Type B pancreatic cell (in vitro differentiated cells): ENCODE results near the gene UNC45A. TPM values are rescaled to one million over a fixed set of nuclear protein-coding genes. Genes with fewer than 3 reads are reported as not detected.

ENCODE experiments used
- DNase-seq: peaks from one replicate; pipeline ENCODE4 v3.0.0; 2021; ENCODE audit warnings: mixed read lengths; ENCODE audit not compliant: unreplicated experiment; ENCODE audit errors: extremely low spot score
- H3K27ac Mint-ChIP-seq: 2 replicates; pipeline ENCODE4 v1.8.0; 2021; ENCODE audit warnings: mild to moderate bottlenecking, mixed read lengths
- H3K27me3 Mint-ChIP-seq: 2 replicates; pipeline ENCODE4 v1.8.0; 2021; ENCODE audit warnings: mixed read lengths
- H3K36me3 Mint-ChIP-seq: 2 replicates; pipeline ENCODE4 v1.8.0; 2021; ENCODE audit warnings: mixed read lengths
- H3K4me1 Mint-ChIP-seq: one replicate; pipeline ENCODE4 v1.8.0; 2021; ENCODE audit warnings: mixed read lengths; ENCODE audit not compliant: unreplicated experiment
- H3K4me3 Mint-ChIP-seq: 2 replicates; pipeline ENCODE4 v1.8.0; 2021; ENCODE audit warnings: mild to moderate bottlenecking, mixed read lengths
- H3K9me3 Mint-ChIP-seq: 2 replicates; pipeline ENCODE4 v1.8.0; 2021; ENCODE audit warnings: mixed read lengths
- total RNA-seq: library from RNA; stranded (reverse); gene quantifications from 2 replicates; pipeline ENCODE4 v1.2.1, GENCODE V29; 2021; ENCODE audit warnings: low replicate concordance
- TF ChIP-seq, protein P1 (sequence below): fragments of 200-600 bp; sonication (generic); conservative IDR thresholded peaks from 2 replicates; pipeline ENCODE4 v1.5.0; 2021; ENCODE audit warnings: antibody characterized with exemption, mild to moderate bottlenecking

UNC45A gene
- total RNA-seq, 1 donor from 2014 or later = 78.9 TPM

DNA sequence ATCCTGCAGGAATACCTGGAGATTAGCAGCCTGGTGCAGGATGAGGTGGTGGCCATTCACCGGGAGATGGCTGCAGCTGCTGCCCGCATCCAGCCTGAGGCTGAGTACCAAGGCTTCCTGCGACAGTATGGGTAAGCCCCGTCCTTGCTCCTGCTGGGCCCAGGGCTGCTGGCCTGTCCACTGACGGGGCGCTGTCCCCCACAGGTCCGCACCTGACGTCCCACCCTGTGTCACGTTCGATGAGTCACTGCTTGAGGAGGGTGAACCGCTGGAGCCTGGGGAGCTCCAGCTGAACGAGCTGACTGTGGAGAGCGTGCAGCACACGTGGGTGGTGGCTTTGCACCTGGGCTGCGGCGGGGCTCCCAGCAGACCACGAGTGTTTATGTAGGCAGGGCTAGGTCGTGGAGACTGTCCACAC, 45.8 kb upstream of the UNC45A start:
- Mint-ChIP-seq H3K36me3 (no peaks in the 10 kb centered on the region), H3K27ac (no peak overlapping the region), H3K4me3 (no peak overlapping the region), H3K4me1 (peaks cover 6% of the 10 kb centered on the region), H3K27me3 (no peaks in the 10 kb centered on the region), H3K9me3 (no peaks in the 10 kb centered on the region)
- DNase-seq = no peak
- TF ChIP-seq, protein P1, sequence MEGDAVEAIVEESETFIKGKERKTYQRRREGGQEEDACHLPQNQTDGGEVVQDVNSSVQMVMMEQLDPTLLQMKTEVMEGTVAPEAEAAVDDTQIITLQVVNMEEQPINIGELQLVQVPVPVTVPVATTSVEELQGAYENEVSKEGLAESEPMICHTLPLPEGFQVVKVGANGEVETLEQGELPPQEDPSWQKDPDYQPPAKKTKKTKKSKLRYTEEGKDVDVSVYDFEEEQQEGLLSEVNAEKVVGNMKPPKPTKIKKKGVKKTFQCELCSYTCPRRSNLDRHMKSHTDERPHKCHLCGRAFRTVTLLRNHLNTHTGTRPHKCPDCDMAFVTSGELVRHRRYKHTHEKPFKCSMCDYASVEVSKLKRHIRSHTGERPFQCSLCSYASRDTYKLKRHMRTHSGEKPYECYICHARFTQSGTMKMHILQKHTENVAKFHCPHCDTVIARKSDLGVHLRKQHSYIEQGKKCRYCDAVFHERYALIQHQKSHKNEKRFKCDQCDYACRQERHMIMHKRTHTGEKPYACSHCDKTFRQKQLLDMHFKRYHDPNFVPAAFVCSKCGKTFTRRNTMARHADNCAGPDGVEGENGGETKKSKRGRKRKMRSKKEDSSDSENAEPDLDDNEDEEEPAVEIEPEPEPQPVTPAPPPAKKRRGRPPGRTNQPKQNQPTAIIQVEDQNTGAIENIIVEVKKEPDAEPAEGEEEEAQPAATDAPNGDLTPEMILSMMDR = no peak

DNA sequence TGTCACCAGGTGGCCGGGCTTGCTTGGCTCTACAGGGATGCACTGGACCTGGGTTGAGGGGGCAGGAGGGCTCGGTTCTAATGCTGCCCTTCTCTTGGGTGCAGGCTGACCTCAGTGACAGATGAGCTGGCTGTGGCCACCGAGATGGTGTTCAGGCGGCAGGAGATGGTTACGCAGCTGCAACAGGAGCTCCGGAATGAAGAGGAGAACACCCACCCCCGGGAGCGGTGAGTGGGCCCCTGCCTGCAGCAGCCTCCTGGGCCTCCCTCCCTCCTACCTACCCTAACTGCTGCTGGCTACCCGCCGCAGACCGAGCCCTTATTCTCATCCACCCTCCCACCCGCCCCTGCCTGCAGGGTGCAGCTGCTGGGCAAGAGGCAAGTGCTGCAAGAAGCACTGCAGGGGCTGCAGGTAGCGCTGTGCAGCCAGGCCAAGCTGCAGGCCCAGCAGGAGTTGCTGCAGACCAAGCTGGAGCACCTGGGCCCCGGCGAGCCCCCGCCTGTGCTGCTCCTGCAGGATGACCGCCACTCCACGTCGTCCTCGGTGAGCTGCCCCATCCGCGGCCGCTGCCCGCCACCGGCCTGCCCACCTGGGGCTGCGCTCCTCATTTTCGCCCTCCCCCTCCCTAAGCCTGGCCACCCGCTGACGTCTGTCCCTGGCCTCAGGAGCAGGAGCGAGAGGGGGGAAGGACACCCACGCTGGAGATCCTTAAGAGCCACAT, 45.2 kb upstream of the UNC45A start:
- DNase-seq = no peak
- Mint-ChIP-seq H3K27ac (no peak overlapping the region), H3K27me3 (no peaks in the 10 kb centered on the region), H3K36me3 (no peaks in the 10 kb centered on the region), H3K9me3 (no peaks in the 10 kb centered on the region), H3K4me3 (no peak overlapping the region), H3K4me1 (peaks cover 6% of the 10 kb centered on the region)
- TF ChIP-seq, protein P1 = no peak

DNA sequence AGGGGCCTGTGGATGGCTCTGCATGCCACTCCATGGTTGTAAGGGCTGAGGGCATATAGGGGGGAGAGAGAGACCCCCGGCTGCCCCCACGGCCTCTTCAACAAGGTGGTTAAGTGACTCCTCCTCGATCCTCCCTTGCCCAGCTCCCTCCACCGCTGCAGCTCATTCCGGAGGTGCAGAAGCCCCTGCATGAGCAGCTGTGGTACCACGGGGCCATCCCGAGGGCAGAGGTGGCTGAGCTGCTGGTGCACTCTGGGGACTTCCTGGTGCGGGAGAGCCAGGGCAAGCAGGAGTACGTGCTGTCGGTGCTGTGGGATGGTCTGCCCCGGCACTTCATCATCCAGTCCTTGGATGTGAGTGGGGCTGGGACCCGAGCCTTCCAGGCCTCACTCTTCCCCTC, 44.2 kb upstream of the UNC45A start:
- Mint-ChIP-seq H3K27ac (no peak overlapping the region), H3K36me3 (no peaks in the 10 kb centered on the region), H3K4me3 (no peak overlapping the region), H3K9me3 (no peaks in the 10 kb centered on the region), H3K4me1 (peaks cover 5% of the 10 kb centered on the region), H3K27me3 (no peaks in the 10 kb centered on the region)
- TF ChIP-seq, protein P1 = no peak
- DNase-seq = no peak

DNA sequence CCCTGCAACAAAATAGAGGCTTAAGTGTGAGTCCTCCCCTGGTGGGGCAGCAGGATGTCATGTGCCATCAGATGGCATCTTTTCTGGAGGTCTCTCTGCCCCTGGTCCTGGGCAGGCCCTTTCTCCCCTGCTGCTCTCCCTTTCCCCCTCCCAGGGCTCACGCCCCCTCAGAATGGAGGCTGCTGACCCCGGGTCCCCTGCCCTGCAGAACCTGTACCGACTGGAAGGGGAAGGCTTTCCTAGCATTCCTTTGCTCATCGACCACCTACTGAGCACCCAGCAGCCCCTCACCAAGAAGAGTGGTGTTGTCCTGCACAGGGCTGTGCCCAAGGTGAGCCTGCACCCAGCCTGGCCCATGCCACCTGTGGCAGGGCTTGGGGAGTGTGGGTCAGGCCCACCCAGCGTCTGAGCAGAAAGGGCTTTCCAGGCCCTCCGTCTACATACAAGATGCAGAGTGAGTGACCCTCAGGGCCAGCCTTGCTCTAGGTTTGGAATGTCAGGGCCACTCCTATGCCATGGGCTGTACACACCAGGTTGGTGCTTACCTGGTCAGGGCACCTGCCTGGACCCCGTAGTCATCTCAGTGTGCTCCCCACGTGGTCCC, 43.6 kb upstream of the UNC45A start:
- Mint-ChIP-seq H3K27me3 (no peaks in the 10 kb centered on the region), H3K9me3 (no peaks in the 10 kb centered on the region), H3K4me1 (no peaks in the 10 kb centered on the region), H3K27ac (no peak overlapping the region), H3K4me3 (no peak overlapping the region), H3K36me3 (no peaks in the 10 kb centered on the region)
- DNase-seq = no peak
- TF ChIP-seq, protein P1 = no peak

DNA sequence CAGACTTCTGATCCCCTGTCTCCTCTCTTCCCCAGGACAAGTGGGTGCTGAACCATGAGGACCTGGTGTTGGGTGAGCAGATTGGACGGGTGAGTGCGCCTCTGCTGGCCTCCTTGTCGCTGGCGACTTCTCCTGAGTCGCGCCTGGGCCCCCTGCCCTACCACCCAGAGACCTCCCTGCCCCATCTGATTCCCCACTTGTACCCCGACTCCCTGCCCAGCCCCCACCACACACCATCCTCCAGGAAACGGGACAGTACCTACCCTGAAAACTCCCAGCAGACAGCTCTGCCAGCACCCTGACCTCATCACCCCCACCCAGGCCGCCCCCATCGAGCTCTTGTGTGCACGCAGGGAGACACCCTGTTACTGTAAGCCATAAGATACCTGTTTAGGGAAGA, 43.1 kb upstream of the UNC45A start:
- Mint-ChIP-seq H3K27ac (no peak overlapping the region), H3K9me3 (no peaks in the 10 kb centered on the region), H3K4me3 (no peak overlapping the region), H3K36me3 (no peaks in the 10 kb centered on the region), H3K27me3 (no peaks in the 10 kb centered on the region), H3K4me1 (no peaks in the 10 kb centered on the region)
- TF ChIP-seq, protein P1 = no peak
- no peak for DNase-seq
